ENCODE data around the gene IPO13.
A peak's percentile ranks its signal among the peaks of the same experiment; 100 is the strongest.

The IPO13 gene

GRCh38 chr1:43951021-43951985 is 4.6 kb downstream of the IPO13 start:
- DNase-seq = no peak

- no peak for DNase-seq
Observed at GRCh38 chr1:43952731-43953346, 6.1 kb downstream of the IPO13 start.

GRCh38 chr1:43953361-43953760 is 6.6 kb downstream of the IPO13 start:
- no peak for DNase-seq

GRCh38 chr1:43954036-43954435 is 7.3 kb downstream of the IPO13 start:
- no peak for DNase-seq

- DNase-seq = no peak
Observed at GRCh38 chr1:43956234-43956633, 9.5 kb downstream of the IPO13 start.

- DNase-seq = no peak
Observed at GRCh38 chr1:43957407-43958040, 10.8 kb downstream of the IPO13 start.

- no peak for DNase-seq
Observed at GRCh38 chr1:43958351-43959255, 11.9 kb downstream of the IPO13 start.

GRCh38 chr1:43960798-43961197 is 14.0 kb downstream of the IPO13 start:
- no peak for DNase-seq

GRCh38 chr1:43961692-43962091 is 14.9 kb downstream of the IPO13 start:
- no peak for DNase-seq

GRCh38 chr1:43962324-43962723 is 15.6 kb downstream of the IPO13 start:
- no peak for DNase-seq

- no peak for DNase-seq
Observed at GRCh38 chr1:43963006-43963405, 16.3 kb downstream of the IPO13 start.

- DNase-seq = no peak
Observed at GRCh38 chr1:43963890-43964289, 17.1 kb downstream of the IPO13 start.

GRCh38 chr1:43965316-43965715 is 18.6 kb downstream of the IPO13 start:
- no peak for DNase-seq

GRCh38 chr1:43968348-43968948 is 21.7 kb downstream of the IPO13 start:
- DNase-seq = no peak

GRCh38 chr1:43969416-43969745 is 22.6 kb downstream of the IPO13 start:
- DNase-seq = no peak

- DNase-seq = peak; percentile 98
Observed at GRCh38 chr1:43969746-43970466, 23.2 kb downstream of the IPO13 start, which contains the start of gene DPH2. Gene DPH2, plus strand, starts transcription at chr1:43970010. Its CDS starts 166 bp downstream, at chr1:43970176.

- DNase-seq = no peak
Observed at GRCh38 chr1:43970502-43970901, 23.8 kb downstream of the IPO13 start.

- no peak for DNase-seq
Observed at GRCh38 chr1:43970911-43971310, 24.2 kb downstream of the IPO13 start.

GRCh38 chr1:43971336-43971980 is 24.7 kb downstream of the IPO13 start:
- no peak for DNase-seq

GRCh38 chr1:43973981-43974442 is 27.3 kb downstream of the IPO13 start:
- no peak for DNase-seq
